Measurements from ENCODE around the gene CKMT2.

Gene CKMT2

GRCh38 chr5:81233080-81233634 is at the start of gene CKMT2:
CKMT2 (plus strand) TSS chr5:81233322; CDS start chr5:81251133, 17,811 bp downstream.
- DNase-seq, result no peak

- DNase-seq, result peak; percentile 80 to 88
These were observed 49.0 kb upstream of the CKMT2 start for GRCh38 chr5:81183811-81184748.

- DNase-seq, result no peak
These were observed 48.4 kb upstream of the CKMT2 start for GRCh38 chr5:81184749-81185110.

- DNase-seq, result peak; percentile 33 to 65
These were observed 45.2 kb upstream of the CKMT2 start for GRCh38 chr5:81187885-81188284.

- DNase-seq, result no peak
These were observed 44.2 kb upstream of the CKMT2 start for GRCh38 chr5:81188962-81189361.

- no peak for DNase-seq
These were observed 43.1 kb upstream of the CKMT2 start for GRCh38 chr5:81189875-81190498.

GRCh38 chr5:81191726-81192372 is 41.3 kb upstream of the CKMT2 start:
- no peak for DNase-seq

GRCh38 chr5:81192373-81192750 is 40.8 kb upstream of the CKMT2 start:
- DNase-seq, result no peak

- peak; percentile 76 to 82 for DNase-seq
These were observed 38.3 kb upstream of the CKMT2 start for GRCh38 chr5:81194633-81195334.

- DNase-seq, result no peak
These were observed 37.7 kb upstream of the CKMT2 start for GRCh38 chr5:81195335-81195929.

GRCh38 chr5:81202655-81203054 is 30.5 kb upstream of the CKMT2 start:
- no peak for DNase-seq

GRCh38 chr5:81203729-81204128 is 29.4 kb upstream of the CKMT2 start:
- DNase-seq, result no peak

- DNase-seq, result no peak
These were observed 28.9 kb upstream of the CKMT2 start for GRCh38 chr5:81204205-81204604.

GRCh38 chr5:81205058-81205457 is 28.1 kb upstream of the CKMT2 start:
- no peak for DNase-seq

- DNase-seq, result peak in 1 of 2 experiments; percentile 9
These were observed 26.1 kb upstream of the CKMT2 start for GRCh38 chr5:81207009-81207408.

- peak in 1 of 2 experiments; percentile 17 for DNase-seq
These were observed 24.2 kb upstream of the CKMT2 start for GRCh38 chr5:81208904-81209303.

- DNase-seq, result no peak
These were observed 23.7 kb upstream of the CKMT2 start for GRCh38 chr5:81209386-81209785.

GRCh38 chr5:81209869-81210493 is 23.1 kb upstream of the CKMT2 start:
- peak; percentile 37 to 59 for DNase-seq

- no peak for DNase-seq
These were observed 20.8 kb upstream of the CKMT2 start for GRCh38 chr5:81212211-81212751.

- DNase-seq, result no peak
These were observed 20.1 kb upstream of the CKMT2 start for GRCh38 chr5:81213070-81213469.

GRCh38 chr5:81214848-81215247 is 18.3 kb upstream of the CKMT2 start:
- DNase-seq, result no peak

GRCh38 chr5:81216152-81216551 is 17.0 kb upstream of the CKMT2 start:
- DNase-seq, result no peak
